Measurements from ENCODE around the gene FIBP. TPM values are rescaled to one million over a fixed set of nuclear protein-coding genes. Genes with fewer than 3 reads are reported as not detected.

Gene FIBP
- total RNA-seq, 1 experiment from 2014 or later = 106 TPM

DNA sequence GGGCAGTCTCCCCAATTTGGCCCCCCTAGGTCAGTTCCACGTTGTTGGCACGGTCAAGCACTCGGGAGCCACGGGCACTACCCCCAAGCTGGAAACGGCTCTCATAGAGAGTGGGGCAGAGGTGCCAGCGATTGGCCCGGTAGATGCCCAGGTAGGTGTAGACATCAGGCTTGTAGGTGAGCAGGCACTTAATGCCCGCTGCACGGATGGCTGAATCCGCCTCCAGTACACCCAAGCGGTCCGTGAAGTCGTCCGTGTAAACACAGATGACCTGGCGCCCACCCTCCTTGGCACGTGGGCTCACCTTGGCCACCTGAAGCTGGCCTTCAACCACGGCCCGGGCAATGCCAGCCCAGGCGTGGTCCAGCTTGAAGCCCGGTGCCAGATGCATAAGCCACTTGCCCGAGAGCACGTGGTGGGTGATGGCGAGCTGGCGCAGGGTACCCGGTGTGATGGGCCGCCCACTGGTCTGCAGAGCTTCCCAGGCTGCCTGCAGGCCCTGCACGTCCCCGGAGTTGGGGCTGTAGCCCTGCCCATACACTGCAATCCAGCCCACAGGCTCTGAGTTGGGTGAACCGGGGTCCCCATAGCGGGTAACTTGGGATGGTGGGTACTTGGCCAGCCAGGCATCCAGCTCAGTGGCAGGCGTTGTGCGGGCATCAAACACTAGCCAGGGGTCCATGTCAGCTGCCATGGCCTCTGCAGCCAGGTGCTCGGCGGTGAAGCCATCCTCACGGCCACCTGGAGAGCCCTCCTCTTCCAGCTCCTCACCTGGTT is 29.4 kb upstream of the FIBP start:
- H3K36me3 ChIP-seq = peaks cover 47% of the 10 kb centered on the region
- no peaks in the 10 kb centered on the region for H3K27me3 ChIP-seq
- DNase-seq = peak; percentile 83
- peak overlapping the region; percentile 77 for H3K4me3 ChIP-seq
- H3K9me3 ChIP-seq = no peaks in the 10 kb centered on the region

GRCh38 chr11:65917077-65917433 is 28.8 kb upstream of the FIBP start:
- H3K36me3 ChIP-seq = peaks cover 42% of the 10 kb centered on the region
- peak overlapping the region; percentile 77 for H3K4me3 ChIP-seq
- no peaks in the 10 kb centered on the region for H3K27me3 ChIP-seq
- H3K9me3 ChIP-seq = no peaks in the 10 kb centered on the region
- no peak for DNase-seq

DNA sequence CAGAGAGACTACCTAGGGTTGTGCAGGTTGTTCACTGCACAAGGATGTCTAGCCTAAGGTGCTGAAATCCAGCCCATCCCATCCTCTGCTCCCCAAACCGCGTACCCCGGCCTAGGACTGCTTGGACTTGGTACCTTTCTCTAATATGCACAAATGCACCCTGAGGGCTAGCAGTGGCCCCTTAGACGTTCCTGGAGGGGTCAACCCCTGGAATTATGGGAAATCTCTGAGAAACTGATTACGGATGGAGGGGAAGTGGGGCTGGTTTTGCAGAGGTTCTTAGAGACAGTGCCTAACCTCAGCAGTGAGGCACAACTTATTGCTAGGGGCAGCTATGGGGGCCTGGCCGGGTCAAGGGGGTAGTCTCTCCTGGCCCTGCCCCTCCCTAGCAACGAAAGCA is 28.1 kb upstream of the FIBP start:
- no peak for DNase-seq
- Histone ChIP-seq H3K4me3 (peak overlapping the region; percentile 77), H3K27me3 (no peaks in the 10 kb centered on the region), H3K36me3 (peaks cover 35% of the 10 kb centered on the region), H3K9me3 (no peaks in the 10 kb centered on the region)

DNA sequence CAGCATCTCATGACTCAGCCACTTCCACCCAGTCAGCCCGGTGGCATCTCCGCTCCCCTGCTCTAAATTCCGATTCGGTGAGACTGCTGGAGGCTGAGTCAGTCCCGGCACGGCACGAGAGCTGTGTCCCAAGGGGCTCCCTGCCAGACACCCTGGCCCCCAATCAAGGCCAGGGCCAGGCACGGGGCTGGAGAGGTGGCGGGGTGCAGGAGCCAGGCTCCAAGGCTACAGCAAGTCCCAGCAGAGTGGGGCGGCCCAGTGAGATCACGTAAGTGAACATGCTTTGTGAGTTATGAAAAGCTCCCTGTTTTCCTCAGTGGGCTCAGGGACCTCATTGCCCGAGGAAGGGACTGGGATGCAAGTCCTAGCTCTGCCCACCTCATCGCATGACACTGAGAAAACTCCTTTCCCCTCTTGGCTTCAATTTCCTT is 27.6 kb upstream of the FIBP start:
- H3K9me3 ChIP-seq = no peaks in the 10 kb centered on the region
- peak; percentile 99 for DNase-seq
- H3K4me3 ChIP-seq = peak overlapping the region; percentile 77
- no peaks in the 10 kb centered on the region for H3K27me3 ChIP-seq
- H3K36me3 ChIP-seq = peaks cover 33% of the 10 kb centered on the region

GRCh38 chr11:65915101-65915820 is 27.0 kb upstream of the FIBP start:
- peaks cover 27% of the 10 kb centered on the region for H3K36me3 ChIP-seq
- no peaks in the 10 kb centered on the region for H3K27me3 ChIP-seq
- H3K9me3 ChIP-seq = no peaks in the 10 kb centered on the region
- no peak overlapping the region for H3K4me3 ChIP-seq
- DNase-seq = peak; percentile 72

GRCh38 chr11:65912845-65913244 is 24.6 kb upstream of the FIBP start:
- peaks cover 15% of the 10 kb centered on the region for H3K36me3 ChIP-seq
- H3K4me3 ChIP-seq = no peak overlapping the region
- H3K9me3 ChIP-seq = no peaks in the 10 kb centered on the region
- peak; percentile 88 for DNase-seq
- no peaks in the 10 kb centered on the region for H3K27me3 ChIP-seq

GRCh38 chr11:65911682-65912568 is 23.7 kb upstream of the FIBP start:
- H3K9me3 ChIP-seq = no peaks in the 10 kb centered on the region
- peaks cover 6% of the 10 kb centered on the region for H3K36me3 ChIP-seq
- no peaks in the 10 kb centered on the region for H3K27me3 ChIP-seq
- peak; percentile 97 for DNase-seq
- H3K4me3 ChIP-seq = no peak overlapping the region; the same call in 1 of the 2 replicates

- DNase-seq = no peak
- Histone ChIP-seq H3K27me3 (no peaks in the 10 kb centered on the region), H3K36me3 (no peaks in the 10 kb centered on the region), H3K4me3 (no peak overlapping the region), H3K9me3 (no peaks in the 10 kb centered on the region)
Observed at GRCh38 chr11:65907878-65908277, 19.6 kb upstream of the FIBP start.

DNA sequence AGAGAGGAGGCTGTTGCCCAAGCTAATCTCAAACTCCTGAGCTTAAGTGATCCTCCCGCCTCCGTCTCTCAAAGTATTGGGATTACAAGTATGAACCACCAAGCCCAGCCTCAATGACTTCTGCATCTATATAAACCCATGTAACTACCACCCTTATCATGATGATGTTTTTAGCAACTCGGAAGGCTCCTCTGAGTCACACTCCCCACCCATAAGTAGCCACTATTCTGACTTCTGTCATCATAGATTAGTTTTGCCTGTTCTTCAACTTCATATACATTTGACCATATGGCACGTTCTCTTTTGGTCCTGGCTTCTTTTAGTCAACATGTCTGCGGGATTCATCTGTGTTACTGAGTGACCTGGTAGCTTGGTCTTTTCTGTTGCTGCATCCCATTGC is 18.3 kb upstream of the FIBP start:
- H3K27me3 ChIP-seq = no peaks in the 10 kb centered on the region
- DNase-seq = no peak
- no peaks in the 10 kb centered on the region for H3K36me3 ChIP-seq

GRCh38 chr11:65903715-65904114 is 15.4 kb upstream of the FIBP start:
- no peak overlapping the region for H3K4me3 ChIP-seq
- peaks cover 10% of the 10 kb centered on the region for H3K36me3 ChIP-seq
- no peaks in the 10 kb centered on the region for H3K9me3 ChIP-seq
- no peaks in the 10 kb centered on the region for H3K27me3 ChIP-seq
- no peak for DNase-seq

More for the DNA sequence above, 18.3 kb upstream of the FIBP start:
- Histone ChIP-seq H3K4me3 (no peak overlapping the region), H3K9me3 (no peaks in the 10 kb centered on the region)

- H3K27me3 ChIP-seq = no peaks in the 10 kb centered on the region
- peak; percentile 91 for DNase-seq
- H3K36me3 ChIP-seq = peaks cover 16% of the 10 kb centered on the region
- no peaks in the 10 kb centered on the region for H3K9me3 ChIP-seq
- H3K4me3 ChIP-seq = no peak overlapping the region
Observed at GRCh38 chr11:65903068-65903481, 14.8 kb upstream of the FIBP start.

GRCh38 chr11:65900899-65901180 is 12.6 kb upstream of the FIBP start:
- no peak for DNase-seq
- no peak overlapping the region for H3K4me3 ChIP-seq
- H3K9me3 ChIP-seq = no peaks in the 10 kb centered on the region
- peaks cover 36% of the 10 kb centered on the region for H3K36me3 ChIP-seq
- no peaks in the 10 kb centered on the region for H3K27me3 ChIP-seq

DNA sequence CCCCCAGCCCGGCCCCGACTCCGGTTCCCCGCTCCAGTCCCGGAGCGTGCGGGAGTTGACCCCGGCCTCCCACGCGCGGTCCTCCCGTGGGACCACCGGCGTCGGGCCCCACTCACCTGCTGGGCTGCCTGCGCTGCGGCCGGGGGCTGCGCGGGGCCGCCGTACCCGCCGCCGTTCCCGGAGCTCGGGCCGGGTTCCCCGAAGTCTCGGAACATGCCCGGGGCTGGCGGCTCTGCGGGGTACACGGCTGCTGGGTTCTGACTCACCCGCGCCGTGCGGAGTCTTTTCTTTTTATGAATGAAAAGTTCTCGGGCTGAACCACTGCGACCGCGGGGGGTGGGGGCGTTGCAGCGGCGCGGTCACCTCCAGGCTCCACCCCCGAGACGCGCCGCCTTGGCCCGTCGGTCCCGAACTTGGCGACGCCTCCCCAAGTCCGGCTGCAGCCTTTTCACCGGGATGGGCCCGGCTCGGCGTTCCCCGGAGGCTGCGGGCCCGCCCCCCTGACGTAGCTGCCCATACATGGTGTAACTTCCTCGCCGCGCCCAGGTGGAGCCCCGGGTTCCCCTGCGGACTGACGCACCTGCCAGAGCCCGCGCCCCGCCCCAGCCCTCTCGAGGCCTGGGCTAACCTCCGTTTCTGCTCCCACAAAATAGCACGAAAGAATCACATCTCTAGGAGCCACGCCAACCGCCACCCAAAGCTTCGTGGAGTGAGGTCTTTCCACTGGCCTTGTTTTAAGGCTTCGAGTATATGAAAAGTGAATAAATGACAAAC is 12.0 kb upstream of the FIBP start, which contains the start of gene FOSL1:
Gene FOSL1, minus strand, starts transcription at position 264 of the 774 bp plus-strand sequence. Its CDS starts 49 bp downstream, at position 215.
- Histone ChIP-seq H3K27me3 (no peaks in the 10 kb centered on the region), H3K4me3 (peak within 1 kb of the TSS; percentile 98), H3K9me3 (no peaks in the 10 kb centered on the region), H3K36me3 (peaks cover 41% of the 10 kb centered on the region)
- peak; percentile 98 for DNase-seq

DNA sequence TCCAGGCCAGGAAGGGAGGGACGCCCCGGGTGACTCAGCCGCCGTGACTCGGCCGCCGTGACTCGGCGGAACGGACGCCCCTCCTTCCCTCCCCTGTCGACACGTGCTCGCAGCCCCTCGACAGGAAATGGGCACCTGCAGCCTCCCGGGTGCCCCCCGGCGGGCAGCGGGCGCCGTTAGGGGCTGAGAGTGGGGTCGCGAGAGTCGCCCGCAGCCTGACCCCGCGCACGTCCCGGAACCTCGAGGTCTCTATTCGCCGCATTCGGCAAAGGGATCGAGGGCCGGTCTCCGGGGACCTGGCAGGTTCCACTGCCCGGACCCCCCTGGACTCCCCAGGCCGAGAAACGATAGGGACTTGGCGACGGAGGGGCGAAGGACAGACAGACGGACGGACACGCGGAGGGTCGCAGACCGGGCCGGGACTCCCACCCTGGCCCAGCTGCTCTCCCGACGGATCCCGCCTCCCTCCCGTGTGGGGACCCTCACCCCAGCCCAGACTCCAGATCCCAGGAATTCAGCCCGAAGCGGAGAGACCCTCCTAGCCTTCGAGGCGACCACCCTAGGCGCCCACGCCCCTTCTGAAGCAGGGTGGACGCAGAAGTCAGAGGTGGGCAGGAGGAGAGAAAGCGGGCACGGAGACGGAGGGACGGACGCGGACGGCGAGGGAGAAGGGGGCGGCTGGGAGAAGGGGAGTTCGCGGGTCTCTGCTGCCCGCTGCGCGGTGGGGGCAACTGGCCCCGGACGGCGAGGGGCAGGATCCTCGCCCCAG is 11.3 kb upstream of the FIBP start:
- H3K27me3 ChIP-seq = no peaks in the 10 kb centered on the region
- H3K9me3 ChIP-seq = no peaks in the 10 kb centered on the region
- peak; percentile 92 for DNase-seq
- H3K4me3 ChIP-seq = peak overlapping the region; percentile 98
- H3K36me3 ChIP-seq = peaks cover 47% of the 10 kb centered on the region

GRCh38 chr11:65898656-65899355 is 10.5 kb upstream of the FIBP start:
- no peaks in the 10 kb centered on the region for H3K9me3 ChIP-seq
- H3K27me3 ChIP-seq = no peaks in the 10 kb centered on the region
- H3K36me3 ChIP-seq = peaks cover 54% of the 10 kb centered on the region
- DNase-seq = no peak
- H3K4me3 ChIP-seq = peak overlapping the region; percentile 98

Data from MG63 (cell line).